HL-60 (cell line): Measurements from ENCODE around the gene SERPINB1.
A peak's percentile ranks its signal among the peaks of the same experiment; 100 is the strongest.
"Not testable (repeated sequence)": the region's sequence is repeated elsewhere in the genome, so short reads cannot be mapped to it uniquely, and the experiment has no call there.

Experiments
- DNase-seq, 2 experiments: peaks; one replicate each; pipeline ENCODE4 v3.0.0-alpha.2; 2010 to 2020; ENCODE audit warnings: low read depth in 1 of 2, low spot score in 1 of 2
- H3K27ac ChIP-seq: fragments of 250-450 bp; sonication (Bioruptor Pico); replicated peaks from 2 replicates; pipeline ENCODE4 v1.5.1; 2020; ENCODE audit warnings: mild to moderate bottlenecking, moderate library complexity
- H3K27me3 ChIP-seq: fragments of 250-450 bp; sonication (Bioruptor Pico); 2 replicates; pipeline ENCODE4 v1.5.1; 2021; ENCODE audit warnings: mild to moderate bottlenecking, moderate library complexity; ENCODE audit not compliant: insufficient read depth, poor library complexity, severe bottlenecking
- H3K4me3 ChIP-seq: replicated peaks from 2 replicates; pipeline ENCODE4 v1.5.1; 2011; ENCODE audit warnings: mild to moderate bottlenecking, control low read depth, low read length; ENCODE audit not compliant: insufficient read depth
- GABPA ChIP-seq: IDR thresholded peaks from 2 replicates; pipeline ENCODE4 v1.6.1; 2012; ENCODE audit warnings: low read depth
- POLR2AphosphoS5 ChIP-seq: IDR thresholded peaks from 2 replicates; pipeline ENCODE4 v1.6.1; 2012; ENCODE audit warnings: low read depth
- SPI1 ChIP-seq: IDR thresholded peaks from 2 replicates; pipeline ENCODE4 v1.6.1; 2012; ENCODE audit warnings: low read depth, mild to moderate bottlenecking, borderline replicate concordance
- TF ChIP-seq, protein P1 (sequence below): IDR thresholded peaks from 2 replicates; pipeline ENCODE4 v1.6.1; 2012; ENCODE audit warnings: low read depth; ENCODE audit not compliant: insufficient replicate concordance
- TF ChIP-seq, protein P2 (sequence below): IDR thresholded peaks from one replicate; pipeline ENCODE4 v1.5.1; 2011; ENCODE audit warnings: low read length, control low read depth, inconsistent platforms; ENCODE audit not compliant: insufficient read depth

Gene SERPINB1

DNA sequence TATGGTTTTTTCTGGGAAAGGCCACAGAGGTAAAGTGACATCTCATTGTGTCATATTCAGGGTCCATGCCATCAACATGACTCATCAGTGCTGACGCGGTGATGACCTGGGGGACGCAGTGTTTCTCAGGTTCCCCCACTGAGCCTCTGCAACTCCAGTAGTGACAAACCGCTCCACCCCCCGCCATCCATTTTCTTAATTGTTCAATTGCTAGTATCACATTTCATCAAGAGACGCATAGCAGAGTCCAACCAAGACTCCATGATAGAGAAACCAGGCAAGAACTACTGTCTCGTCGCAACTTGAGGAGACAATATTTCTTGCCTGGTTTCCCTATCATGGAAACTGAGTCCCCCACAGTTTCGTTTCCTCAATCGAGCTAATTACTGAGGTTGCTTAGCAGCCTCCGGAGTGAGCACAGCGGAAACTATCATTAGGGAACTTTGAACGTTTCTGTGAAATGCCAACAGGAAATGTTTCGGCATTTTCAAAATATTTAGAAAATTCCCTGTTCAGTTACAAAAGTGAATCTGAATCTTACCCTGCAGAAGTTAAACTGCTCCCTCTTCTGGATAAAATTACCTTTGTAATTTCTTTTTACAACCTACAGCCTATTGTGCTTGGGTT lies 12.2 kb upstream of the SERPINB1 start:
- H3K4me3 ChIP-seq = peak overlapping the region; percentile 16; the same call in 1 of the 2 replicates
- no peaks in the 10 kb centered on the region for H3K27me3 ChIP-seq
- H3K27ac ChIP-seq = peak overlapping the region; percentile 82
- TF ChIP-seq SPI1 (no peak), POLR2AphosphoS5 (no peak), GABPA (no peak)
- TF ChIP-seq, protein P1, sequence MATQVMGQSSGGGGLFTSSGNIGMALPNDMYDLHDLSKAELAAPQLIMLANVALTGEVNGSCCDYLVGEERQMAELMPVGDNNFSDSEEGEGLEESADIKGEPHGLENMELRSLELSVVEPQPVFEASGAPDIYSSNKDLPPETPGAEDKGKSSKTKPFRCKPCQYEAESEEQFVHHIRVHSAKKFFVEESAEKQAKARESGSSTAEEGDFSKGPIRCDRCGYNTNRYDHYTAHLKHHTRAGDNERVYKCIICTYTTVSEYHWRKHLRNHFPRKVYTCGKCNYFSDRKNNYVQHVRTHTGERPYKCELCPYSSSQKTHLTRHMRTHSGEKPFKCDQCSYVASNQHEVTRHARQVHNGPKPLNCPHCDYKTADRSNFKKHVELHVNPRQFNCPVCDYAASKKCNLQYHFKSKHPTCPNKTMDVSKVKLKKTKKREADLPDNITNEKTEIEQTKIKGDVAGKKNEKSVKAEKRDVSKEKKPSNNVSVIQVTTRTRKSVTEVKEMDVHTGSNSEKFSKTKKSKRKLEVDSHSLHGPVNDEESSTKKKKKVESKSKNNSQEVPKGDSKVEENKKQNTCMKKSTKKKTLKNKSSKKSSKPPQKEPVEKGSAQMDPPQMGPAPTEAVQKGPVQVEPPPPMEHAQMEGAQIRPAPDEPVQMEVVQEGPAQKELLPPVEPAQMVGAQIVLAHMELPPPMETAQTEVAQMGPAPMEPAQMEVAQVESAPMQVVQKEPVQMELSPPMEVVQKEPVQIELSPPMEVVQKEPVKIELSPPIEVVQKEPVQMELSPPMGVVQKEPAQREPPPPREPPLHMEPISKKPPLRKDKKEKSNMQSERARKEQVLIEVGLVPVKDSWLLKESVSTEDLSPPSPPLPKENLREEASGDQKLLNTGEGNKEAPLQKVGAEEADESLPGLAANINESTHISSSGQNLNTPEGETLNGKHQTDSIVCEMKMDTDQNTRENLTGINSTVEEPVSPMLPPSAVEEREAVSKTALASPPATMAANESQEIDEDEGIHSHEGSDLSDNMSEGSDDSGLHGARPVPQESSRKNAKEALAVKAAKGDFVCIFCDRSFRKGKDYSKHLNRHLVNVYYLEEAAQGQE = no peak
- TF ChIP-seq, protein P2, sequence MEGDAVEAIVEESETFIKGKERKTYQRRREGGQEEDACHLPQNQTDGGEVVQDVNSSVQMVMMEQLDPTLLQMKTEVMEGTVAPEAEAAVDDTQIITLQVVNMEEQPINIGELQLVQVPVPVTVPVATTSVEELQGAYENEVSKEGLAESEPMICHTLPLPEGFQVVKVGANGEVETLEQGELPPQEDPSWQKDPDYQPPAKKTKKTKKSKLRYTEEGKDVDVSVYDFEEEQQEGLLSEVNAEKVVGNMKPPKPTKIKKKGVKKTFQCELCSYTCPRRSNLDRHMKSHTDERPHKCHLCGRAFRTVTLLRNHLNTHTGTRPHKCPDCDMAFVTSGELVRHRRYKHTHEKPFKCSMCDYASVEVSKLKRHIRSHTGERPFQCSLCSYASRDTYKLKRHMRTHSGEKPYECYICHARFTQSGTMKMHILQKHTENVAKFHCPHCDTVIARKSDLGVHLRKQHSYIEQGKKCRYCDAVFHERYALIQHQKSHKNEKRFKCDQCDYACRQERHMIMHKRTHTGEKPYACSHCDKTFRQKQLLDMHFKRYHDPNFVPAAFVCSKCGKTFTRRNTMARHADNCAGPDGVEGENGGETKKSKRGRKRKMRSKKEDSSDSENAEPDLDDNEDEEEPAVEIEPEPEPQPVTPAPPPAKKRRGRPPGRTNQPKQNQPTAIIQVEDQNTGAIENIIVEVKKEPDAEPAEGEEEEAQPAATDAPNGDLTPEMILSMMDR = no peak
- DNase-seq = peak; percentile 42 to 61

DNA sequence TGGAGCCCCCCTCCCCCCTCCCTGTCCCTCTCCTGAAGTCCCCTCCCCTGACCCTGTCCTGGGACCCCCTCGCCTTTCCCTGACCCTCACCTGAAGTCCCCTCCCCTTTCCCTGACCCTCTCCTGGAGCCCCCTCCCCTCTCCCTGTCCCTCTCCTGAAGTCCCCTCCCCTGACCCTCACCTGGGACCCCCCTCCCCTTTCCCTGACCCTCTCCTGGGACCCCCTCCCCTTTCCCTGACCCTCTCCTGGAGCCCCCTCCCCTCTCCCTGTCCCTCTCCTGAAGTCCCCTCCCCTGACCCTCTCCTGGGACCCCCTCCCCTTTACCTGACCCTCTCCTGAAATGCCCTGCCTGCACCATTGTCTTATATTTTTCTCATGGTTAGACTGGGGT lies 11.7 kb upstream of the SERPINB1 start:
- not testable (repeated sequence) for H3K27me3 ChIP-seq, DNase-seq, H3K4me3 ChIP-seq
- peak overlapping the region; percentile 82 for H3K27ac ChIP-seq

DNA sequence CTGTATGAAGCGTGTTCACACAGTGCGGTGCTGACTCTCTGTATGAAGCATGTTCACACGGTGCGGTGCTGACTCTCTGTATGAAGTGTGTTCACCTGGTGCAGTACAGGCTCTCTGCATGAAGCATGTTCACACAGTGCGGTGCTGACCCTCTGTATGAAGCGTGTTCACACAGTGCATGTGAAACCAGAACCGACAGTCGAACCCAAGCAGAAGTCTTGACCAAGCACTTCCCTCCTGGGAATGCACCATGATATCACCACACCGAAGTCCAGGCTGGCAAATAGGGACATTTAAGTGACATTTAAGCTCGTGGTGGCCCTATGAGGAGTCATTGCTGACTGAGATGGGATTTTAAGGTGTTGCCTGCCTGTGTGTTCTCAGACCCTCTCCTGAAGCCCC lies 11.3 kb upstream of the SERPINB1 start:
- TF ChIP-seq POLR2AphosphoS5 (no peak), GABPA (no peak), SPI1 (no peak)
- TF ChIP-seq, protein P2 = no peak
- TF ChIP-seq, protein P1 = no peak
- DNase-seq = no peak
- H3K27me3 ChIP-seq = no peaks in the 10 kb centered on the region
- H3K27ac ChIP-seq = 0 out of 2 replicates have a peak overlapping the region, but pooled peaks have one; percentile 17
- no peak overlapping the region for H3K4me3 ChIP-seq

DNA sequence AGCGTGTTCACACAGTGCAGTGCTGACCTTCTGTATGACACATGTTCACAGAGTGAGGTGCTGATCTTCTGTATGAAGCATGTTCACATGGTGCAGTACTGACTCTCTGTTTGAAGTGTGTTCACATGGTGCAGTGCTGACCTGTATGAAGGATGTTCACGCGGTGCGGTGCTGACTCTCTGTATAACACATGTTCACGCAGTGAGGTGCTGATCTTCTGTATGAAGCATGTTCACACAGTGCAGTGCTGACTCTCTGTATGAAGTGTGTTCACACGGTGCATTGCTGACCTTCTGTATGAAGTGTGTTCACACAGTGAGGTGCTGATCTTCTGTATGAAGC lies 10.8 kb upstream of the SERPINB1 start:
- no peak for DNase-seq
- no peak for TF ChIP-seq POLR2AphosphoS5
- TF ChIP-seq, protein P2 = no peak
- TF ChIP-seq SPI1 = no peak
- TF ChIP-seq, protein P1 = no peak
- no peak for TF ChIP-seq GABPA
- Histone ChIP-seq H3K4me3 (no peak overlapping the region), H3K27ac (no peak overlapping the region), H3K27me3 (no peaks in the 10 kb centered on the region)
